GM23338 (cell line): ENCODE data around the gene PER3. TPM values are rescaled to one million over a fixed set of nuclear protein-coding genes. Genes with fewer than 3 reads are reported as not detected.

Experiments used
- ATAC-seq: fragments of 200-7000 bp; cut with Tn5 transposase; 3 replicates; pipeline ENCODE4 v1.9.1; 2020
- DNase-seq: peaks from one replicate; pipeline ENCODE4 v3.0.0-alpha.2; 2015; ENCODE audit warnings: low spot score
- H2AFZ ChIP-seq: fragments of 200-600 bp; sonication (generic); 2 replicates; pipeline ENCODE4 v1.8.0; 2016; ENCODE audit warnings: antibody characterized with exemption, mild to moderate bottlenecking, moderate library complexity
- H3F3A ChIP-seq: fragments of 200-600 bp; sonication (generic); replicated peaks from 2 replicates; pipeline ENCODE4 v1.8.0; 2017; ENCODE audit warnings: antibody characterized with exemption, mixed run types, low read depth
- H3K27ac ChIP-seq: fragments of 200-600 bp; sonication (generic); 2 replicates; pipeline ENCODE4 v1.6.1; 2016; ENCODE audit warnings: low read depth
- H3K27me3 ChIP-seq: fragments of 200-600 bp; sonication (generic); 2 replicates; pipeline ENCODE4 v1.8.0; 2016; ENCODE audit warnings: mild to moderate bottlenecking, mixed run types, moderate library complexity; ENCODE audit not compliant: insufficient read depth
- H3K36me3 ChIP-seq: fragments of 200-600 bp; sonication (generic); 2 replicates; pipeline ENCODE4 v1.8.0; 2016; ENCODE audit warnings: mild to moderate bottlenecking; ENCODE audit not compliant: insufficient read depth
- H3K4me1 ChIP-seq: fragments of 200-600 bp; sonication (generic); 2 replicates; pipeline ENCODE4 v1.8.0; 2016; ENCODE audit warnings: mild to moderate bottlenecking, moderate library complexity; ENCODE audit not compliant: insufficient read depth
- H3K4me2 ChIP-seq: fragments of 200-600 bp; sonication (generic); 2 replicates; pipeline ENCODE4 v1.7.1; 2017; ENCODE audit warnings: mixed run types
- H3K4me3 ChIP-seq: fragments of 200-600 bp; sonication (generic); 2 replicates; pipeline ENCODE4 v1.6.1; 2016; ENCODE audit warnings: mixed run types
- H3K79me2 ChIP-seq: fragments of 200-600 bp; sonication (generic); replicated peaks from 2 replicates; pipeline ENCODE4 v1.8.0; 2017; ENCODE audit warnings: mild to moderate bottlenecking; ENCODE audit not compliant: insufficient read depth
- H3K9me2 ChIP-seq: fragments of 200-600 bp; sonication (generic); 2 replicates; pipeline ENCODE4 v1.8.0; 2017; ENCODE audit not compliant: insufficient read depth
- H4K20me1 ChIP-seq: fragments of 200-600 bp; sonication (generic); replicated peaks from 2 replicates; pipeline ENCODE4 v1.8.0; 2017; ENCODE audit warnings: mild to moderate bottlenecking; ENCODE audit not compliant: insufficient read depth
- H3K27ac Mint-ChIP-seq: 2 replicates; pipeline ENCODE4 v1.8.0; 2020; ENCODE audit warnings: inconsistent platforms, mild to moderate bottlenecking, moderate library complexity, mixed read lengths
- H3K27me3 Mint-ChIP-seq: 3 replicates; pipeline ENCODE4 v1.8.0; 2022; ENCODE audit warnings: low read depth, mild to moderate bottlenecking, moderate library complexity, mixed read lengths, inconsistent platforms; ENCODE audit not compliant: insufficient read depth, poor library complexity
- H3K36me3 Mint-ChIP-seq: 3 replicates; pipeline ENCODE4 v1.8.0; 2021; ENCODE audit warnings: low read depth, mild to moderate bottlenecking, inconsistent platforms, moderate library complexity, mixed read lengths
- H3K4me1 Mint-ChIP-seq: 3 replicates; pipeline ENCODE4 v1.8.0; 2020; ENCODE audit warnings: mild to moderate bottlenecking, inconsistent platforms, mixed read lengths
- H3K4me3 Mint-ChIP-seq: 3 replicates; pipeline ENCODE4 v1.8.0; 2021; ENCODE audit warnings: moderate library complexity, mild to moderate bottlenecking, inconsistent platforms, mixed read lengths
- H3K9me3 Mint-ChIP-seq: 3 replicates; pipeline ENCODE4 v1.8.0; 2020; ENCODE audit warnings: moderate library complexity, mild to moderate bottlenecking, inconsistent platforms, mixed read lengths
- CREB1 ChIP-seq: fragments of 250-450 bp; sonication (Bioruptor Pico); IDR thresholded peaks from 2 replicates; pipeline ENCODE4 v1.5.0; 2020; ENCODE audit warnings: low read depth, mild to moderate bottlenecking, moderate library complexity
- CTCF ChIP-seq, 2 experiments: fragments of 200-600 bp in 1 of 2; sonication (generic) in 1 of 2; conservative IDR thresholded peaks; 2 replicates each; pipeline versions ENCODE4 v1.5.1 to v1.6.1; 2016 to 2017; ENCODE audit warnings: antibody characterized with exemption in 2 of 2, low read depth in 2 of 2, mild to moderate bottlenecking in 2 of 2, moderate library complexity in 1 of 2
- ETS1 ChIP-seq: IDR thresholded peaks from 2 replicates; pipeline ENCODE4 v1.6.1; 2016; ENCODE audit warnings: antibody characterized with exemption
- EZH2phosphoT487 ChIP-seq: fragments of 200-600 bp; sonication (generic); IDR thresholded peaks from one replicate; pipeline ENCODE4 v1.8.1; 2018; ENCODE audit warnings: antibody characterized with exemption; ENCODE audit not compliant: unreplicated experiment
- JUNB ChIP-seq: IDR thresholded peaks from one replicate; pipeline ENCODE4 v1.6.1; 2016; ENCODE audit warnings: antibody characterized with exemption; ENCODE audit not compliant: unreplicated experiment
- REST ChIP-seq: IDR thresholded peaks from one replicate; pipeline ENCODE4 v1.6.1; 2018; ENCODE audit warnings: antibody characterized with exemption; ENCODE audit not compliant: unreplicated experiment
- ZNF331 ChIP-seq: fragments of 250-450 bp; sonication (Bioruptor Pico); IDR thresholded peaks from 2 replicates; pipeline ENCODE4 v1.5.0; 2020; ENCODE audit warnings: low read depth, mild to moderate bottlenecking, moderate library complexity
- ZNF462 ChIP-seq: fragments of 250-450 bp; sonication (Bioruptor Pico); IDR thresholded peaks from 2 replicates; pipeline ENCODE4 v1.5.0; 2020; ENCODE audit warnings: mild to moderate bottlenecking, moderate library complexity
- polyA plus RNA-seq: library from polyadenylated mRNA; unstranded; fragments of >200 nt; fragmentation: Nextera tagmentation; extraction: Ambion mirVana; gene quantifications from 2 replicates; pipeline ENCODE4 v1.2.1, GENCODE V29; 2016
- total RNA-seq: library from RNA; depleted of rRNA; stranded (reverse); fragments of >200 nt; shearing (Covaris generic); gene quantifications from 2 replicates; pipeline ENCODE4 v1.2.3, GENCODE V29; 2014

Gene PER3
- total and polyA plus RNA-seq, 2 experiments from 2014 or later = 6.1 to 16.4 TPM

- no peaks in the 10 kb centered on the region for H3K27me3 Mint-ChIP-seq
- no peak overlapping the region for H3K4me3 Mint-ChIP-seq
- Histone ChIP-seq H3K9me2 (no peaks in the 10 kb centered on the region), H3K4me2 (no peak overlapping the region), H3K36me3 (peaks cover 22% of the 10 kb centered on the region; the same call in 1 of the 2 replicates), H3K4me3 (no peak overlapping the region), H4K20me1 (0 out of 2 replicates have a peak, but pooled peaks cover 7% of the 10 kb centered on the region), H3K27ac (no peak overlapping the region), H3K27me3 (no peaks in the 10 kb centered on the region), H3F3A (no peaks in the 10 kb centered on the region), H3K79me2 (no peaks in the 10 kb centered on the region), H3K4me1 (no peaks in the 10 kb centered on the region), H2AFZ (no peak overlapping the region)
- ATAC-seq = no peak
- H3K27ac Mint-ChIP-seq = no peak overlapping the region
- H3K36me3 Mint-ChIP-seq = peaks cover 40% of the 10 kb centered on the region
- H3K9me3 Mint-ChIP-seq = peaks cover 16% of the 10 kb centered on the region
- no peak for DNase-seq
- TF ChIP-seq JUNB (no peak), ZNF331 (no peak)
- H3K4me1 Mint-ChIP-seq = no peaks in the 10 kb centered on the region
Measured at GRCh38 chr1:7811476-7811875, 27.4 kb downstream of the PER3 start.

- H3K27ac ChIP-seq = no peak overlapping the region
- Mint-ChIP-seq H3K4me1 (no peaks in the 10 kb centered on the region), H3K27me3 (no peaks in the 10 kb centered on the region), H3K4me3 (no peak overlapping the region), H3K27ac (no peak overlapping the region), H3K36me3 (peaks cover 40% of the 10 kb centered on the region), H3K9me3 (peaks cover 16% of the 10 kb centered on the region)
- no peak overlapping the region for H3K4me2 ChIP-seq
- H3K27me3 ChIP-seq = no peaks in the 10 kb centered on the region
- peaks cover 22% of the 10 kb centered on the region; the same call in 1 of the 2 replicates for H3K36me3 ChIP-seq
- H4K20me1 ChIP-seq = 0 out of 2 replicates have a peak, but pooled peaks cover 7% of the 10 kb centered on the region
- no peaks in the 10 kb centered on the region for H3K79me2 ChIP-seq
- no peak overlapping the region for H3K4me3 ChIP-seq
- no peaks in the 10 kb centered on the region for H3K9me2 ChIP-seq
- no peak for ATAC-seq
- no peaks in the 10 kb centered on the region for H3K4me1 ChIP-seq
- H2AFZ ChIP-seq = no peak overlapping the region
- no peak for DNase-seq
- no peaks in the 10 kb centered on the region for H3F3A ChIP-seq
- TF ChIP-seq REST (no peak), ZNF331 (no peak), CREB1 (CRISPR knock-in tag) (no peak), CTCF (conservative IDR thresholded peaks at IDR 0.05; ENCODE audit: low read depth in 2 of 2) (no peak), EZH2phosphoT487 (no peak), ETS1 (no peak), ZNF462 (no peak)
Measured at GRCh38 chr1:7813677-7814373, 29.7 kb downstream of the PER3 start.
